Measurements from ENCODE around the gene MYOM1.

The MYOM1 gene

GRCh38 chr18:3148930-3149535 lies 70.7 kb downstream of the MYOM1 start:
- DNase-seq, result peak in 1 of 2 experiments; percentile 29

GRCh38 chr18:3147935-3148554 lies 71.7 kb downstream of the MYOM1 start:
- DNase-seq, result no peak

GRCh38 chr18:3140986-3141639 lies 78.7 kb downstream of the MYOM1 start:
- DNase-seq, result no peak

GRCh38 chr18:3140342-3140741 lies 79.4 kb downstream of the MYOM1 start:
- no peak for DNase-seq

GRCh38 chr18:3139406-3139805 lies 80.4 kb downstream of the MYOM1 start:
- DNase-seq, result no peak

GRCh38 chr18:3138274-3138975 lies 81.3 kb downstream of the MYOM1 start:
- no peak for DNase-seq

- DNase-seq, result no peak
Observed at GRCh38 chr18:3135536-3135935, 84.2 kb downstream of the MYOM1 start.

- DNase-seq, result no peak
Observed at GRCh38 chr18:3132700-3133099, 87.1 kb downstream of the MYOM1 start.

GRCh38 chr18:3130344-3130743 lies 89.4 kb downstream of the MYOM1 start:
- no peak for DNase-seq

GRCh38 chr18:3129053-3129864 lies 90.5 kb downstream of the MYOM1 start:
- peak; percentile 37 to 64 for DNase-seq

GRCh38 chr18:3126457-3127097 lies 93.2 kb downstream of the MYOM1 start:
- DNase-seq, result no peak

- DNase-seq, result no peak
Observed at GRCh38 chr18:3124822-3125221, 94.9 kb downstream of the MYOM1 start.

GRCh38 chr18:3122851-3123250 lies 96.9 kb downstream of the MYOM1 start:
- DNase-seq, result no peak

GRCh38 chr18:3121259-3121658 lies 98.5 kb downstream of the MYOM1 start:
- DNase-seq, result no peak

- no peak for DNase-seq
Observed at GRCh38 chr18:3120356-3120755, 99.4 kb downstream of the MYOM1 start.

- DNase-seq, result no peak
Observed at GRCh38 chr18:3119401-3120341, 100.1 kb downstream of the MYOM1 start.

- no peak for DNase-seq
Observed at GRCh38 chr18:3118195-3119010, 101.4 kb downstream of the MYOM1 start.

GRCh38 chr18:3117493-3118192 lies 102.1 kb downstream of the MYOM1 start:
- no peak for DNase-seq

- DNase-seq, result no peak
Observed at GRCh38 chr18:3115447-3116030, 104.2 kb downstream of the MYOM1 start.

Data from NCI-H524 (cell line).